GM18507 (cell line): ENCODE results near the gene RBP2.
A peak's percentile ranks its signal among the peaks of the same experiment; 100 is the strongest.

Experiments used
- DNase-seq: peaks from one replicate; pipeline ENCODE4 v3.0.0; 2011; ENCODE audit warnings: low read depth; ENCODE audit not compliant: insufficient read length; ENCODE audit errors: extremely low spot score
- FAIRE-seq: peaks from 2 replicates; lab custom pipeline; 2011; peaks lifted over from hg19 to GRCh38; lab: Jason Lieb, UNC

The RBP2 gene

GRCh38 chr3:139450159-139450558 lies 26.2 kb downstream of the RBP2 start:
- FAIRE-seq = no peak
- DNase-seq = no peak

DNA sequence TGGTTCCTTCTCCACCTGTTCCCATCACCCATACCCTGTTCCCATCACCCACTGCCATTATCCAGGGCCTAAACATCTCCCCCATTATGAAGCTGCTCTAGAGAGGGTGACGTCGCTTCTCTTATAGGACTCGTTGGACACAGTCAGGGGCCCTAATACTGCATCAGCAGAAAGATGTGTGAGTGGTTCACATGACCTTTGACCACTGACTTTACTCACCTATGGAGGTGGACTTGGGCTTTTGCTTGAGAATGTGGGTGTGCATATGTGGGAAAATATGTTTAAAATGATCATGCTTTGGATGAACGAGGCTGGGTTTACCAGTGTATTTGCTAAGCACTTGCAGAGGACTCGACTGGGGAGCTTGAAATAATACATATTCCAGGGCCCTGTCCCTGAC lies 26.8 kb downstream of the RBP2 start:
- no peak for DNase-seq
- FAIRE-seq = no peak

- DNase-seq (no peak), FAIRE-seq (no peak)
Observed at GRCh38 chr3:139448104-139448503, 28.2 kb downstream of the RBP2 start.

- FAIRE-seq (no peak), DNase-seq (no peak)
Observed at GRCh38 chr3:139447486-139447885, 28.8 kb downstream of the RBP2 start.

- FAIRE-seq (no peak), DNase-seq (no peak)
Observed at GRCh38 chr3:139444446-139444845, 31.9 kb downstream of the RBP2 start.

DNA sequence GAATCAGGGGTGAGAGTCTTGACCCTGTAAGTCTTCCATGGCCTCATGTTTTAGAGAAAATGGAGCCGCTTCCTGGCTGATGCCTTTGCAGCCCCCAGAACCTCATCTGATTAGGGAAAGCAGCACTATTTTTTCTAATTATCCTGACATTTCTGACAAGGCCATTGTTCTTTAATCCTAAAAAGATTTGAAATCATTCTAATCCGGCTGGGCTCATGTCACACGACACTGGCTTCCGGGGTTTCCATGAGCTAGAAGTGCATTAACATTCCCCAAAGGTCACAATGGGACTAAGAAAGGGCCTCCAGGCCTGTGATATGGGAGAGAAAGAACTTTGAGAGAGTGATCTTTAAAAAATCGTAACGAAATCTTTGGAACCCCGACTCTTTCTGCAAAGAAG lies 33.1 kb downstream of the RBP2 start:
- no peak for FAIRE-seq
- no peak for DNase-seq

- DNase-seq (no peak), FAIRE-seq (no peak)
Observed at GRCh38 chr3:139441656-139442055, 34.7 kb downstream of the RBP2 start.

DNA sequence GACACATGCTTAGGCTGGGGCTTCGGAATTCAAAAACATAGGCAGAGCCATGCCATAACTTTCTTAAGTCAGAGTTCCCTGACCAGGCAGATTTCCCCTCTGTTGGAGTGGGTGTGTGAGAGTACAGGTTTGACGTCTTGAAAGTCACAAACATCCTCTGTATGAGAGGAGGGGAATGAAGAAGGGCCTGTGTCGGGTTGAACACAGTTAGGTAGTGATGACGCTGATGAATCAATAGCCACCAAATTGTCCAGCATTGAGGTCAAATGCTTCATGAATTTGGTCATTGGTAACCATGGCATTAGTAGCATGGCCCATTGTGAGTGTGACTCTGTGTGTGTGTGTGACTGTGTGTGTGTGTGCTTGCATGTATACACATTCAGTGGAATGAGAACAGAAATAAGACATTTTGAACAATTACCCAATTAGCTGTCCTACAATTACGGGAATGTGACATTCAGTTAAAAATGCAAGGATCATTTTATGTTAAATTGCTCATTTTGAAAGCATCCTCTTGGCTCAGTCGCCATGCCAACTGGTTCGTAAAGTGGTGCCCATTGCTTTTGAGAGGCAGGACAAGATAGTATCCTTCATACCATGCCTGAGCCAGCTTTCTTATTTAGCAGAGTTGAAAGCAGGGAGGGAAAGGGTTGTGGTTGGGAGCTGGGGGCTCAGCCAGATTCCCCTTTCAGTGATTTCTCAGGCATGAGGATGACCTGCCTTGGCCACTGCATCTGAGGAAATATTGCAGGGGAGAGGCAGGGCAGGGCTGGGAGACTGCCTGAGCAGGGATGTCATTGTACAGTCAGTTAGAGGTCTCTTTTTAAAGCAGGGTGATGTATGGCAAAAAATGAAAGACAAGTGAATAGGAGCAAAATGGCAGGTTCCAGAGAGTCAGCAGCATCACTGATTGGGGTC lies 35.4 kb downstream of the RBP2 start:
- DNase-seq (no peak), FAIRE-seq (no peak)

DNA sequence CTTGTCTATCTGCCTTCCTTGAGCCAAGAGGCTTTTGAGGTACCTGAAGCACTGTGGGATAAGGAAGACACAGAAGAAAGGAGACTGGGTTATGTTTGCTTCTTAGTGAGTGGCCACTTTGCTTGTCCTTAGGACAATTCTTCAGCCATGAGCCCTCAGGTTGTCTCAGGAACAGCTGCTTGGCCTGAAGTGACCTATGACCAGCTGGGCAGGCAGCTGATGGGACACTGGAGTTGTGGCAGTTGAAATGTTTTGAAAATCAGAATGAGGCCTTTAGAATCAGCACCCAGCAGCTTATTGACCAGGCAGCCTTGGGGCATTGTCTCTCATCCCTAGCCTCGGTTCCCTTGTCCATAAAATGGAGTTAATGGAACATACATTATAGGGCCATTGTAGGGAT lies 37.0 kb downstream of the RBP2 start:
- no peak for DNase-seq
- FAIRE-seq = no peak

DNA sequence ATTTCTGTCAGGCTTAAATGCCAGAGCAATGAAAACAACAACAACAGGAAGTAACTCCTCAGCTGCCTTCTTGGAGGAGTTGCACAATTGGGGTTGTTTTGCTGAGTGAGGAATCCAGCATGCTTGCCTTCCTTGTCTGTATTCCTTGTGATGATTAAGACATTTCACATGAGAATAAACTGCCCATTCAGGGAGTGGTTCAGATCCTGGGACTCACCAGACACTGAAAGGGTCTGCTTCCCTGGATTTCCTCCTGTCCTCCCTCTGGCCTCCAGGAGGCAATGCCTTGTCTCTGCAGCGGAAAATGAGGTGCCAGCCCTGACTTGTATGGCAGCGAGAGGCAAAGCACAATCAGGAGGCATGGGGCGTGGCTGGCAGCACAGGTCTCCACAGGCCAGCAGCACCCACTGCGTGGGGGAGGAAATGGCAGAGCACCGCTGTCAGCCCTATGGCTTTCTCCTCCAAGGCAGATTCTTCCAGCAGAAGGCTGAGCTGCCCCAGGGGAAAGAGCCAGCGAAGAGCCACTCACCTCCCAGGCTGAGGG lies 41.5 kb downstream of the RBP2 start:
- DNase-seq = no peak
- FAIRE-seq = no peak

- FAIRE-seq (no peak), DNase-seq (no peak)
Observed at GRCh38 chr3:139434228-139434627, 42.1 kb downstream of the RBP2 start.

- no peak for DNase-seq
- no peak for FAIRE-seq
Observed at GRCh38 chr3:139433089-139433488, 43.2 kb downstream of the RBP2 start.

DNA sequence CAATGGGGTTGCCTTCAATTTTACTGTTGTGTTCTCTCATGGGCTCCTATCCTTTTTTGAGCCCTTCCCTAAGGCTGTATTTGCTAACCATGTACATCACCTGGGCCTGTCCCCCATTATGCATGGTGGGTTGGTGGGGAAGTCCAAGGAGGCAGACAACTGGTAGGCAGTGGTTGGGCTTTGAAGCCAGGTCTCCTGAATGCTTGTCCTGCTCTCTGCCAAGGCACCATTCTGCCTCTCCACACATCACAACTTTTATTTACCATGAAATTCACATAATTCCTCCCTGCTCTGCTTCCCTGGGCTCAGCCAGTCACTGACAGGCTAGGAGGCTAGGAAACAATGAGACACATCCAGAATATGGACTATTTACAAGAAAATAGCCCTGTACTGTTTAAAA lies 45.8 kb downstream of the RBP2 start:
- no peak for FAIRE-seq
- no peak for DNase-seq

DNA sequence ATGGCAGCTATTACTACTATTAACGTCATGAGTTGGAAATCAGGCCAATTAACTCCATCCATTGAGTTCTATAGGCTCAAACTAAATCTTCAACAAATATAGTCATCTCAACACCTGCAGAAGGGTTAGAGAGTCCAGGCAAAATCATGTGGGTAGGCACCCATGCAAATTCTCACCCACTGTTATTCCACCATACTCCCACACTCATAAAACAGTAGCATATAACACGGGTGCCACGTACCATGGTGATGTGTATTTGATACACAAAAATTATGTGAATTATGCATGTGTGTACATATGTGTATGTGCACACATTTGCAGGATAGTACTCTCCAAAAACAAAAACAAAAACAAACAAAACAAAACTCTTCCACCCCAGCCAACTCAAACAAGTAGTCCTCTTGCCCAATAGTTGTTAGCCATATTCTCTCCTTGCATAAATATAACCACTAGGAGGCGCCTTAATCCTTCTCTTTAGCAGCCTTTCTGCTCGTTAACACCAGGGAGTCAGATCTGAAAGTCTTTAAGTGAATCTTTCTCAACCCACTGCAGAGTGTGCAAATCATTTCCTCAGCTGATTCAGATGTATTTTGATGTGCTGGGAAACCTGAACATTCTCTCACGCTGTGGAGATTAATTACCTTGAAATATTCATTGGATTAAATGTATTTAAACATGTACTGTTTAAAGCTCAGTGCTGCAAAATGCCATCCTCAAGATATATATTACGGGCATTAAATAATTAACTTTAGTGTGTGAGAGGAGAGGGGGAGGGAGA lies 48.8 kb downstream of the RBP2 start:
- FAIRE-seq (peak; percentile 87), DNase-seq (peak; percentile 36)

GRCh38 chr3:139425745-139426400 lies 50.4 kb downstream of the RBP2 start:
- no peak for DNase-seq
- FAIRE-seq = no peak

GRCh38 chr3:139423232-139423631 lies 53.1 kb downstream of the RBP2 start:
- DNase-seq (no peak), FAIRE-seq (no peak)

DNA sequence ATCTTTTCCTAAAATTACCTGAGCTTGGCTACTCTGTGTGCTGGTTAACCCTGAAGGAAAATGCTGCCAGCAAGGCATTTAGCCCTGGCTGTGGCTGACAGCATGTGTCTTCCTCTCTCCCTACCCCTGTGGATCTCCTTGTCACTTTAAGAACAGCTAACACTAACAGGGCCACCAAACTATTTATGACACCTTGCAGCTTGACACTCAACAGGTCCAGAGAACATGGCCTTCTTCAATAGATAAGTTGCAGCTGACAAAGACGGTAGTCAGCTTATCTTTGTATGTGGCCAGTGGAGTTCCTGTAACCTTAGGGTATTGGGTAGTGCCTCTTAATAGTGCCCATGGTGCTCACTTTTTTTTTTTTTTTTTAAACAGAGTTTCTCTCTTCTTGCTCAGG lies 54.9 kb downstream of the RBP2 start:
- FAIRE-seq (no peak), DNase-seq (no peak)

DNA sequence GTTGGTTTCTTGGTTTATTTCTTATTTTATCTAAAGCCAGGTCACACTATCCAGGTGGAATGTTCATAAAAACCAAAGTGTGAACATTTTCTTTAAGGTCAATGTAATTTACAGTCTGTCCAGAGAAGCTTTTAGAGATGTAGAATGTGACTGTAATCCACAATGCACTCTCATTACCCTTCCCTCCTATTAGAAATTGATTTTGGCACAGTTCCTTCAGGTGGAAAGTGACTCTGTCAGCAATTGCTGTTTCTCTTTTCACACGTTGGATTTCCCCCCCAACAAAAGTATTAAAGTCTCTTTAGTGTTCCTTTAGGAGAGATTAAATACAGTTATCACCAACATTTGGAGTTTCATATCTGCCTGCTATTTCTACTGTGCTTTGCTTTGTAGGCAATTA lies 55.3 kb downstream of the RBP2 start:
- DNase-seq = no peak
- no peak for FAIRE-seq

GRCh38 chr3:139418144-139418543 lies 58.2 kb downstream of the RBP2 start:
- DNase-seq (no peak), FAIRE-seq (no peak)

DNA sequence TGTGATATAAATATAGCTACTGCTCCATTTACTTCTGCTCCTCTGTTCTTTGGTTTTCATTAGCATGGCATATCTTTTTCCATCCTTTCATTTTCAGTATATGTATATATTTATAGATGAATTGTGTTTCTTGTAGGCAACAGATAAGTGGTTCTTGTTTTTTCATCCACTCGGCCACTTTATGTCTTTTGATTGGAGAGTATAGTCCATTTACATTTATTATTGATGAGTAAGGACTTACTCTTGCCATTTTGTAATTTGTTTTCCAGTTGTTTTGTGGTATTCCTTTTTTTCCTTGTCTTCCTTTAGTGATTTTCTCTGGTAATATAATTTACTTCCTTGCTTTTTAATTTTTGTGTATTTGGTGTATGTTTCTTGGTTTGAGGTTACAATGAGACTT lies 60.0 kb downstream of the RBP2 start:
- FAIRE-seq = no peak
- DNase-seq = no peak
